Vagina (tissue), 2 donors: Measurements from ENCODE around the gene TMEM183A.

Experiments used
- POLR2AphosphoS5 ChIP-seq, 2 donors: sonication (generic); formaldehyde crosslinking; IDR thresholded peaks; one replicate each; pipeline ENCODE4 v1.9.0; 2017; ENCODE audit warnings: antibody characterized with exemption in 2 of 2, mild to moderate bottlenecking in 2 of 2, low read depth in 1 of 2; ENCODE audit not compliant: insufficient read depth in 1 of 2
- TF ChIP-seq, protein P1 (sequence below), 3 experiments: fragments of 450-650 bp in 2 of 3; fragments of 200-600 bp in 1 of 3; sonication (generic) in 1 of 3; IDR thresholded peaks; one replicate each; pipeline ENCODE4 v1.5.1; 2017 to 2019; ENCODE audit warnings: antibody characterized with exemption in 3 of 3, mild to moderate bottlenecking in 2 of 3, moderate library complexity in 2 of 3

- no peak for TF ChIP-seq POLR2AphosphoS5 (IDR thresholded peaks at IDR 0.05; ENCODE audit: insufficient read depth in 1 of 2, low read depth in 1 of 2)
- TF ChIP-seq, protein P1, sequence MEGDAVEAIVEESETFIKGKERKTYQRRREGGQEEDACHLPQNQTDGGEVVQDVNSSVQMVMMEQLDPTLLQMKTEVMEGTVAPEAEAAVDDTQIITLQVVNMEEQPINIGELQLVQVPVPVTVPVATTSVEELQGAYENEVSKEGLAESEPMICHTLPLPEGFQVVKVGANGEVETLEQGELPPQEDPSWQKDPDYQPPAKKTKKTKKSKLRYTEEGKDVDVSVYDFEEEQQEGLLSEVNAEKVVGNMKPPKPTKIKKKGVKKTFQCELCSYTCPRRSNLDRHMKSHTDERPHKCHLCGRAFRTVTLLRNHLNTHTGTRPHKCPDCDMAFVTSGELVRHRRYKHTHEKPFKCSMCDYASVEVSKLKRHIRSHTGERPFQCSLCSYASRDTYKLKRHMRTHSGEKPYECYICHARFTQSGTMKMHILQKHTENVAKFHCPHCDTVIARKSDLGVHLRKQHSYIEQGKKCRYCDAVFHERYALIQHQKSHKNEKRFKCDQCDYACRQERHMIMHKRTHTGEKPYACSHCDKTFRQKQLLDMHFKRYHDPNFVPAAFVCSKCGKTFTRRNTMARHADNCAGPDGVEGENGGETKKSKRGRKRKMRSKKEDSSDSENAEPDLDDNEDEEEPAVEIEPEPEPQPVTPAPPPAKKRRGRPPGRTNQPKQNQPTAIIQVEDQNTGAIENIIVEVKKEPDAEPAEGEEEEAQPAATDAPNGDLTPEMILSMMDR (IDR thresholded peaks at IDR 0.05), result no peak
Measured at GRCh38 chr1:203035111-203036000, 28.2 kb downstream of the TMEM183A start.
